HG02981 (cell line): ENCODE data around the gene CISD1.
A peak's percentile ranks its signal among the peaks of the same experiment; 100 is the strongest.

Experiments used
- ATAC-seq: cut with Tn5 transposase; IDR thresholded peaks from one replicate; pipeline ENCODE4 v1.9.1; 2021; ENCODE audit warnings: mild to moderate bottlenecking, moderate library complexity; ENCODE audit not compliant: unreplicated experiment

The CISD1 gene

DNA sequence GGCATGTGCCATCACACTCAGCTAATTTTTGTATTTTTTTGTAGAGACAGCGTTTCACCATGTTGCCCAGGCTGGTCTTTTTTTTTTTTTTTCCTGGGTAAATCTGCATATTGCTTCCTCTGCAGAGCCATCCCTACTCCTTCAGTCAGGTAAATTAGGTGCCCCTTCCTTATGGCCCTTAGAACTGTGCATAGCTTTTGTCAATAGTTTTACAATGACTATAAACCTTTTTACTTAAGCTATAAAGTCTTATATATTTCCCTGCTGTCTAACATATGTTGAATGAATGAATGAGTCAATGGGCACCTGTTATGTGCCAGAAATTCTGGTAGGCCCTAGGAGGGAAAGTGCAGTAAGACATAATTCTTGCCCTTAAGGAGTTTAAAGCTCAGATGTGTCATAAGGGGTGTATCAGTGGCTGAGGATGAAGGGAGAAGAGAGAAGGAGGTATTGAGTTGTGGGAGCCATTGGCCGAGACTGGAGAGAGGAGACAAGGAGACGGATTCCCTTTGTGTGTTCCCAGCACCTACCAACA, 35.2 kb downstream of the CISD1 start:
- no peak for ATAC-seq

DNA sequence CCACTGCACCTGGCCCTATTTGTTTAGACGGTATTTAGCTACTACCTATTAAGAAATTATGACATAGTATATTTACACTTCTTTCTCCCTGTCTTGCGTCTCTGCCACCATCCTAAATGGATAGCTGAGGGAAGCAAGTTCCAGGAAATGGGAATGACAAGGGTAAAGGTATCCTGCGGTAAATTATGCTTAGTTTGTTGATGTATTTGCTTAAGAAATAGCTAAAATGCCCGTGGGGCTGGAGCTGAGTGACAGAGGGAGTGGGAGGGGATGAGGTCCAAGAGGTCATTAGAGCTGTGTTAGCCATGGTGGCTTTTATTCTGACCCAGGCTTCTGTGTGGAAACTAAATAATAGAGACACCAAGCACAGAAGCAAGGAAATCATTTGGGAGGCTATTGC, 36.9 kb downstream of the CISD1 start:
- ATAC-seq, result no peak

DNA sequence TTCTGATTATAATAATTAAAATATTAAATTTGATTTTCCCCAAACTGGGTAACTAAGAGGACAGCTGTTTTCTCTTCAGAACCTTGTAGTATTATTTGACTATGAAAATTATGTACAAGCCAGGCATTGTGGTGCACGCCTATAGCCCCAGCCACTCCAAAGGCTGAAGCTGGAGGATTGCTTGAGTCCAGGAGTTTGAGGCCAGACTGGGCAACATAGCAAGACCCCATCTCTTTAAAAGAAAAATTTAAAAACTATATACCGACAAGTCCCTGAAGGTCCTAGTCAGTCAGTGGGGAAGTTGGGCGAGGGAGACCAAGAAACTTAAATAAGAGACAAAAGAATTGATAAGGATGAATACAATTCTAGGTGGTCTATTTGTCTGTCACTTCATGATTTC, 38.7 kb downstream of the CISD1 start:
- ATAC-seq, result no peak

DNA sequence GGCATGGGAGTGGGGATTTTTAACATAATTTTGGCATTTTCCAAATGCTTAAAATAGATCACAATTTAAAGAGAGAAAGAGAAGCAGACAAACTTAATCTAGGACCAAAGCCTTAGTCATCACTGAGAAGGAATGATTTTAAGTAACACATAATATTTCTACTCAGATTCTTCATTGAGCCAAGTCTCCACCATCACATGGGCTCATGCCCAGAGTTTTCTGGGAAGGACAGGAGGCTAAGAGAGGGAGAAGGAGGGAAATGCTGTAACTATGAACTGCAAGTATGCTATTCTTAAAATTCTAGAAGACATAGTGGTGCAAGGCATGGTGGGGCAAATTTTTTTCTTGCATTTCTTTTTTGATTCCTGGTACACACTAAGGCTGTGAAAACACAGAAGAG, 42.1 kb downstream of the CISD1 start:
- no peak for ATAC-seq

DNA sequence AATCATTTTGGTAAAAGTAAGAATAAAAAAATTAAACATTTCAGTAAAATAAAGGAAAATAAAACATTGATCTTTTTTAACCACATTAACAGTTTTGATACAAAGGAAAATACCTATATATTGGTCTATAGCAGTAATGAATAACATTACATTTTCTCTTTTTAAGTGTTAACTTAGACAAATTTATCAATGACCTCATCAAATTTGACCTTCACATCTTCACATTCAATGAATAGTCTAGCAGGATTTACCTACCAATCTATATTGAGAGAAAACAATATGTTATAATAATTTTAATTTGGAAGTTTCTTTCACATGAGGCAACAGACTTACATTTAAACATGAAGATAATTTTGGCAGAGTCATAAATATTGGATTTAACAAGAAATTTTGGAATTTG, 47.9 kb downstream of the CISD1 start:
- no peak for ATAC-seq

DNA sequence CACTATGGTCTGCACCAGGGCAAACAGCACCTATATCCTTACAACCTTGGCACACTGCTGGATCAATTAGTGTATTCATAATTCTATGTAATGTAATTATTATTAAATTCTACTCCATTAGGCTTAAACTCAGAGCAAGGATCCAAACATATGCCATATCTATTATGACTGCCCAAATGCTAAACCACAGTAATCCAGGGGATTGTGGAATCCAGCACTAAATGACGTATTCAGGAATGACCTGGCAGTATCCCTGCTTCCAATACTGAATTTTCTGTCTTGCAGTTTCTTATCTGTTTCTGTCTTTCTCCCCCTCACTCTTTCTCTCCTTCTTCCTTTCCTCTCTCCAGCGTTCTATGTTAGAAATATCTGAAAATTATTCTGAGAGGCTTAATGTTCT, 49.4 kb downstream of the CISD1 start:
- ATAC-seq, result no peak

DNA sequence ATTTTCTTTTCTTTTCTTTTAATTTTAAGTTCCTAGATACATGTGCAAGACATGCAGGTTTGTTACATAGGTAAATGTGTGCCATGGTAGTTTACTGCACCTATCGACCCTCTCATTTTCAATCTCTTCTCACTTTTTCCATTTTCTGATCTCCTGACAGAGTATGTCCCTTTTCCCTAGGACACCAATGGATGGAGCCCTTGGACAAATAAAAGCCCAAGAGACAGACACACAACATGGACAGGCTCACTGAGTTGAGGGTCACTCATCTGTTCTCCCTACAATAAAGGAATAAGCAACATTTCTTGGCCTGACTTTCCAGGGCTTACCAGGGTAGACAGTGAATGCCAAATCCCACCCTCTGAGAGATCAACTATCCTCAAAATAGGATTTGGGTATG, 50.6 kb downstream of the CISD1 start:
- ATAC-seq, result no peak

DNA sequence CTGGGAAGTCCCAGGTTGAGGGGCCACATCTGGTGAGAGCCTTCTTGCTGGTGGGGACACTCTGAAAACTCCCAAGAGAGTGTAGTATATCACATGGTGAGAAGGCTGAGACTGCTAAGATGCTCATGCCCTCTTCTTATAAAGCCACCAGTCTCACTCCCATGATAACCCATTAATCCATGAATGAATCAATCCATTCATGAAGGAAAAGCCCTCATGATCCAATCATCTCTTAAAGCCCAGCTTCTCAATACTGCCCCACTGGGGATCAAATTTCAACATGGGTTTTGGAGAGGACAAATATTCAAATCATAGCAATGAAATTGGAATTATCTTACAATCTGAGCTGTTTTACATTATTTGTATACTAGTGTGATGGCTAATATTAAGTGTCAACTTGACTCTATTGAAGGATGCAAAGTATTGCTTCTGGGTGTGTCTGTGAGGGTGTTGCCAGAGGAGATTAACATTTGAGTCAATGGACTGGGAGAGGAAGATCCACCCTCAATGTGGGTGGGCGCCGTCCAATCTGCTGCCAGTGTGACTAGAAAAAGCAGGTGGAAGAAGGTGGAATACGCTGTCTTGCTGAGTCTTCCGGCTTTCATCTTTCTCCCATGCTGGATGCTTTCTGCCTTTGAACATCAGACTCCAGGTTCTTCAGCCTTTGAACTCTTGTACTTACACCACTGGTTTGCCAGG, 51.5 kb downstream of the CISD1 start:
- no peak for ATAC-seq

DNA sequence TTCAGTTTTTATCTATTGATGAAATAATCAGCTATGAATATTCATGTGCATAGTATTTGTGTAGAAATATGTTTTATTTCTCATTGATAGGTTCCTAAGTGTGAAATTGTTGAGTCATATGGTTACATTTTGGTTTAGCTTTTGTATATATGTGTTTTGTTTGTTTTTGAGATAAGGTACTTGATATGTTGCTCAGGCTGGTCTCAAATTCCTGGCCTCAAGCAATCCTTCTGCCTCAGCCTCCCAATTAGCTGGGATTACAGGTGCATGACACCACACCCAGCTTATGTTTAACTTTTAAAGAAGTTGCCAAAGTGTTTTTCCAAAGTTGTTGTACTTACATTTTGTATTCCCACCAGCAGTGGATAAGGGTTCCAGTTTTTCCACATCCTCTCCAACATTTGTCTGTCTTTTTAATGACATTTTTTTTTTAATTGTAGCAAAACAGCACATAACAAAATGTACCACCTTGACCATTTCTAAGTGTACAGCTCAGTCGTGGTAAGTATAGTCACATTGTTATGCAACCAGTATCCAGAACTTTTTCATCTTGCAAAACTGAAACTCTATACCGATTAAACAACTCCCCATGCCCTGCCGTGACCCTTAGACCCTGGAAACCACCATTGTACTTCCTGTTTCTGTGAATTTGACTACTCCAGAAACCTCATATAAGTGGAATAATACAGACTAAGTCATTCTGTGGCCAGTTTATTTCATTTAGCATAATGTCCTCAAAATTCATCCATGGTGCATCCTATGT, 53.3 kb downstream of the CISD1 start:
- peak; percentile 84 for ATAC-seq

DNA sequence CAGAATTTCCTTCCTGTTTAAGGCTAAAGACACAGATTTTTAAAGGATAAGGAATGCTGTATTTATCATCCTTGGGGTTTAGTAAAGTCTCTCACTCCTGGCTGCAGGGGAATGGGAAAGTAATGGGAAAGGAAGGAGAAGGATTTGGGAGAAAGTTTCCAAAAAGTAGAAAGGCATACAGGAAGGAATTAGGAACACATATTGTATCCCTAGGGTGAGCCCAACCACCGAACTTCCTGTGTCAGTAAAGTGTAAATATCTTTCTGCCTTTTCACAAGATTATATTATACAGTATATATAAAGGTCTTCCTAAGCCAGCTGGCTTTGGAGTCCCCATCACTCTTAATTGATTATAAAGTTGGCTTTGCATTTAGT, 53.9 kb downstream of the CISD1 start:
- ATAC-seq, result no peak

DNA sequence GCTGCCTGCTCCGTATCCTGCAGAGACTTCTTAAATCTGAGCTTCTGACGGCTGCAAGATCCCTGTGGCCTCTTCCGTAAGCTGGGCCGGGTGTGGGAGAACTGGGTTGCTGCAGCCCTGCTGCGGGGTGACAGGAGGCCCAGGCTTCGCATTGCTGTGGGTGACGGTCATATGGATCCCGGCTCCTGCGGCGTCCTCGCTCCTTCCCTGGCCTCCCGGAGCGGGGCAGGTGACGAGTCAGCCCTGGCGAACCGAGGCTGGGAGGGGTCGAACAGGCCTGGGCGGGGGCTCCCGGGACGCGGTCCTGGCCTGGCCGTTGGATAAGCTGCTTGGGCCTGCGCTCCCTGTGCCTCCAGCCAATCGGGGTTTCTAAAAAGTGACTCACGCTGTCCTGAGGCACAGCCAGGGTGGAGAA, 58.0 kb downstream of the CISD1 start:
- ATAC-seq, result no peak

DNA sequence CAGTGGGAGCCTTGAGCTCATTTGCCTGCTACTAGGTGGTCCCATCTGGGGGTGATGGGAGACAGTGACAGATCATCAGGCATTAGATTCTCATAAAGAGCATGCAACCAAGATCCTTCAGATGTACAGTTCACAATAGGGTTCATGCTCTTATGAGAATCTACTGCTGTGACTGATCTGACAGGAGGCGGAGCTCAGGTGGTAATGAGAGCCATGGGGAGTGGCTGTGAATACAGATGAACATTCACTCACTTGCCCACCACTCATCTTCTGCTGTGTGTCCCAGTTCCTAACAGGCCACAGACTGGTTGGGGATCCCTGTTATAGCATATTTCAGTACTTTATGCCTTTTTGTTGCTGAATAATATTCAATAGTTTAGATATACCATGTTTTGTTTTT, 59.3 kb downstream of the CISD1 start:
- no peak for ATAC-seq

DNA sequence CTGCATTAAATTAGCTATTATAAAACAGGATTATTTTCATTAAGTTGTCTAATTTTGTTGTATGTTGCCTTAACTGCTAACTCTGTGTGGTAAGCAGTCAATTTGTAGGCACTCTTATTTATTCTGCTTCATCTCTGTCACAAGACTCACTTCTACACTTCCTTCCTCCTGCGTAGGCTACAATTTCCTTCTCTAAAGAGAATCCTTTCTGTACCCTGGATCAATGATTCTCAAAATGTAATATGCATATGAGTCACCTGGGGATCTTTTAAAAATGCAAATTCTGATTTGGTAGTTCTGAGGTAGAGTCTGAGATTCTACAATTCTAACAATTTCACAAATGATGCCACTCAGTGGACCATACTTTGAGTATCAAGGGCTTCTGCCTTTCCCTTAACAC, 61.5 kb downstream of the CISD1 start:
- no peak for ATAC-seq

DNA sequence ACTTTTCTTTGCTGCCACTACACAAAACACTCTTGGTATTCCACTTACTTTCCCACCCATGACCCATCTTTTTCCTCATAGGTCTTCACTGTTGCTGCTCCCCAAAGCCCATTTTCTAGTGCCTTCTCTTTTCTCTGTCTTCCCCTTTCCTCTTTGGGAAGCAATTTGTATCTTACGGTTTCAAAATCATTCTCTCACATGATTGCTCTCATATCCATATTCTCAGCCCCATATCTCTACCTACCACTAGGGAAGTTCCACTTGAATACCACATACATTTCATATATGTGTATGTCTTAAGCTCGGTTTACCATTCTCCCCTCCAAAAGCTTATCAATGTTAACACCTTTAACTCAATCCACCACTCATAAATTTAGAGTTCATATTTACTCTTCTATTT, 62.7 kb downstream of the CISD1 start:
- no peak for ATAC-seq

DNA sequence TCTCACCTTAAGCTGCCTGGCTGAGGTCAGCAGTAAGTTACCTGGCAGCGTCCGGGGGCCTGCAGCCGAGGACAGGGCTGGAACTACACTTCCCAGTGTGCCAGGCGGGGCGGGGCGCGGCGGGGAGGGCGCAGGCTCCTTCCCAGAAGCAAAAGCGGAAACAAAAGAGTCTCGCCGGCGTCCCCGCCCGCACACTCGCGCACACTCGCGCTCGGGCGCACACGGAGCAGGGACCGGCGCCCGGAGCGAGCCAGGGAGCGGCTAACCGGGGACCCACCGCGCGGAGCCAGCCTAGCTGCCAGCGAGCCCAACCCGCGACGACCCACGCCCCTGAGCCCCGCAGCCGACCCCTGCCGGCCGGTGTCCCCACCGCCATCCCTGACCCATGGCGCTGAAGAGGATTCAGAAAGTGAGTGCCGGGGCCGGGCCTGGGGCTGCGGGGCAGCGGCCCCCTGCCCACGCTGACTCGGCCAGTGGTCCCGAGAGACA, 65.9 kb downstream of the CISD1 start, which contains the start of gene UBE2D1:
Gene UBE2D1 (plus strand): TSS at position 190 of the 489 bp plus-strand sequence. CDS start 196 bp downstream, at position 386.
- peak; percentile 93 for ATAC-seq

DNA sequence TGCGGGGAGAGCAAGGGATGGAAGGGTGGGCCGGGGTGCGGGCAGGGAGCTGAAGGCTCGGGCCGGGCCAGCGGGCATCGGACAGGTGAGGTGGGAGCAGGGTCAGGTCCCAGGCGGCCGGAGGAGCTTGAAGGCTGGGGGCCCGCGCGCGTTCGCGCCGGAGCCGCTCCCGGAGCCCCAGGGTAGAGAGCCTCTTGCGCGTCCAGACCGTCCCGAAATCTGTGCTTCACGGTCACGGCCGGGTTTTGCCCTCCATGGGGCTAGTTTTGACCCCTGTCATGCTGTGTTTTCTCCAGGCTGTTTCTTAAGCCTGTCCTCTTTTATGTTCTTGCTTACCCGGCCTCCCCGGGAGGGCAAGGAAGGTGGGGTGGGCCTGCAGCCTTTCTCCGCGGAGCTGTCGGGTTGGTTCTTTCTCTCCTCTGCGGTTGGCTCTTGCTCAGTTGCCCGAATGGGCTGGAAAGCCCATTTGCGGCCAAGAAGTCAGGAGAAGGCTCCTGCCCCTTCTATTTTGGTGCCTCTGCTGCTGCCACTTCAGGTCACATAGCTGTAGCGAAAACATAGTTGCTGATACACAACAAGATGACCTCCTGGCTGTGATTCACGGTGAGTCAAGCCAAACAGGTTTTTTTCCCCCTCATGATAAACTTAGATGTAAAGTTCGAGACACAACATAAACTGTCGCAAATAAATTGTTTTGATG, 66.5 kb downstream of the CISD1 start:
- peak; percentile 41 for ATAC-seq

DNA sequence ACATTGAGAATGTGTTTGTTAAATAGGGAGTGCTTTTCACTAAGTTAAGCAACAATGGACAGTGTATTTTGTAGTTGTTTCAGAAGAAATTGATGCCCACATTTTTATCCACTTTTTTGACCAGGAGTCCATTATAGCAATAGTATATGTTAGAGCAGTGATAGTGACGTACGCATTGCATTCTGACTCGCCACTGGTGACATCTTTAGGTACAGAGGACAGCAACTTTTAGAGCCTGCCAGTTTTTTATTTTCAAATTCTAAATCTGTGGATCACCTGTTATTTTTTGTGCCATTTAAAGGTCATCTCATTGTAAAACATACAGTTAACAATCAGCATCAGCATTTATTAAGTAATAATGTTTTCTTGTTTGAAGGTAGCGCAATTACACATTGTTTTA, 67.3 kb downstream of the CISD1 start:
- ATAC-seq, result no peak
